HG02973 (cell line): ENCODE measurements around the gene ALX3.

Experiments used
- ATAC-seq: cut with Tn5 transposase; IDR thresholded peaks from one replicate; pipeline ENCODE4 v1.9.1; 2021; ENCODE audit warnings: moderate library complexity; ENCODE audit not compliant: unreplicated experiment

Gene ALX3

GRCh38 chr1:110070671-110071242, at the start of gene ALX3:
TSS of gene ALX3 (minus strand) at chr1:110070672. CDS start at chr1:110070612, 60 bp downstream.
- ATAC-seq: no peak

GRCh38 chr1:110119843-110120242, 49.4 kb upstream of the ALX3 start:
- no peak for ATAC-seq

DNA sequence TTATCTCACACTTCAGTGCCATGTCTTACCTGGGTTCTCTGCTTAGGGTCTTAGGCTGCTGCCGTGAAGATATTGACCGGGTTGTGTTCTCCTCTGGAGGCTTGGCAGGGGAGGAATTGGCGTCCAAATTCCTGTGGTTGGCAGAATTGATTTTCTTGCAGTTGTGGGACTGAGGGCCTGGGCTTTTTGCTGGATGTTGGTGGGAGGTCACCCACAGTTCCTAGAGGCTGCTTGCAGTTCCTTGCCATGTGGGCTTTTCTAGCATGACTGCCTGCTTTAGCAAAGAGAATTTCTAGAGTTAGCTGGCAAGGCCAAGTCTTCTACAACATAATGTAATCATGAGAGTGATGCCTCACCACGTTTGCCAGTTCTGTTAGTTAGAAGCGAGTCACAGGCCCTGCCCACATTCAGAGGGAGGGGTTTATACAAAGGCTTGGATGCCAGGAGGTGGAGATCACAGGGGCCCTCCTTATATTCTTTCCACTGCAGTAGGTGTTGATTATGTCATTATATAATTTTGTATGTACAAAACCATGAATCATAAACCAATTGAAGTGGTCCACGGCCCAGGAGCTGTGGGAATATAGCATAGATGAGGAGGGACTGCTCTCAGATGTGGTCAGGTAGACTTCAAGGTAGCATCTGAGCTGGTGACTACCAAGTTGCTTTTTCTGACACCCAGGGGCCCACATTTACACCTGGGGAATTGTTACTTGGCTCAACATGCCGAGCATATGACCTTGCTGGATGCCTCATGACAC, 48.3 kb upstream of the ALX3 start:
- no peak for ATAC-seq

DNA sequence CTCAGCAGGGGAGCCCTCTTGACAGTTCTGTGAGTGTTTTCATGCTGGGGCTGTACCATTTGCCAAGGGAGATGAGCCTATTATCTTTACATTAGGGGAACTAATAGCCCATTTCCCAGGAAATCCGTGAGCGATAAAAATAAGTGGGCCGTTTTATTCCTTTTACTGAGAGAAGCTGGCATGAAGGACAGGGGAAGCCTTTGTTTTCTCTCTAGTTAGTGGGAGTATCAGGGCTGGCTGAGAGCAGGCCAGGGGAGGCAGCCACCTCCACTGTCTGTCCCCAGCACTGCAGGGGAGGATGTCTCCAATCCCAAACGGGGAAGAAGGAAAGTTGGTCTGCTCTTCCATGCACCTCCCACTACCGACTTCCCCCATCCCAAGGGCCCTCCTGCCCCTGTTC, 44.3 kb upstream of the ALX3 start:
- ATAC-seq: no peak

DNA sequence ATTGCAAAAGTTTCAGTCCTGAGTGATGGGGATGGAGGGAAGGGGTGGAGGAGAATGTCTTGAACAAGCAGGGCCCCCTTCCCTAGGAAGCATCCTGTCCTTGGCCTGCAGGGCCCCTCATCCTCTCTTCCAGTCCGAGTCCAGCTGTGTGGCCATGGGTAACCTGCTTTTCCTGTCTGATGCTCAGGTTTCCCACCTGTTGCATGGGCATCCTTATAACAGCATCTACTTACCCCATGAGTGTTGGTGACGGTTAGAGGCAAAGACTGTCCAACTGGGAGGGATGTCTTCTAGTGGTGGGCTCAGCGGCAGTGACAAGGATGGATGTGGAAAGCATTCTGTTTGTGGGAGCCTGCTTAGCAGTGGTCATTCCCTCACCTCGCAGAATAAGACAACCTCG, 43.7 kb upstream of the ALX3 start:
- no peak for ATAC-seq

DNA sequence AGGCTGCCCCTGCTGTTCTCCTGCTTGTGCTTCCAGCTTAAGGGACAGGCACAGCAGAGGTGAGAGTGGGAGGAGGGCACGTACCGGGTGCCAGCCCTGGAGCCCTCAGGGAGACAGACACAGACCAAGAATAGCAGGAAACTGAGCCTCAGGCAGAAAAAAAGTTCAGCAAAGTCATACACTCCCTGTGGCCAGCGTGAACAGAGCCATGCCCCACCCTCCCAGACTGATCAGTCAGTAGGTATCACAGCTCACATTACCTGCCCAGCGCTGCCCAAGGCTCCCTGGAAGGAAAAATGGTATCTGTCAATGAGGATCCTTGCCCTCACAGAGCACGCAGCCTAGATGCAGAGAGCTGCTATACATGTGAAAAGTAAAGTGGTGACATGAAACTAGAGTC, 43.1 kb upstream of the ALX3 start:
- ATAC-seq: no peak

DNA sequence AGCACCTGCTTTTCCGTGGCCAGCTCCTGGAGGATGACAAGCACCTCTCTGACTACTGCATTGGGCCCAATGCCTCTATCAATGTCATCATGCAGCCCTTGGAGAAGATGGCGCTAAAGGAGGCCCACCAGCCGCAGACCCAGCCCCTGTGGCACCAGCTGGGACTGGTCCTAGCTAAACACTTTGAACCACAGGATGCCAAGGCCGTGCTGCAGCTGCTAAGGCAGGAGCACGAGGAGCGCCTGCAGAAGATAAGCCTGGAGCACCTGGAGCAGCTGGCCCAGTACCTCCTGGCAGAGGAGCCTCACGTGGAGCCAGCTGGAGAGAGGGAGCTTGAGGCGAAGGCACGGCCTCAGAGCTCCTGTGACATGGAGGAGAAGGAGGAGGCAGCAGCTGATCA, 42.2 kb upstream of the ALX3 start:
- no peak for ATAC-seq

DNA sequence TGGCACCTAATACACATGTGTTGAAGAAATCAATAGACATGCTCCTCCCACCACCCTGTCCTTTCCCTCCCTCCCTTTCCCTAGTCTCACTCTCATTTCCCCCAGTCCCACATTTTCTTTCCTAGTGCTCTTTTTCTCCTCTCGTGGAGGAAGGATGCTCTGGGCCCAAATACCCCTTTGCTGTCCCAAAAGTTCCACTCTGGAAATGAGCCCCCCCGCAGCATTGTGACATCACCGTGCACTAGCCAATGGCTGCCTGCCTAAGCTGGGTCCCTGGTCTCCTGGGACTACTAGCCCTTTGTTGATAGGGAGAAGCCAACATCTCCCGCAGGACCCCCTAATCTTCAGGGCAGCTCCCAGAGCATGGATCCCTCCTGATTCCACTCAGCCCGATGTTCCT, 41.7 kb upstream of the ALX3 start, which contains the start of gene UBL4B:
Gene UBL4B (plus strand): TSS at position 301 of the 400 bp plus-strand sequence. CDS start 92 bp downstream, at position 393.
- no peak for ATAC-seq

DNA sequence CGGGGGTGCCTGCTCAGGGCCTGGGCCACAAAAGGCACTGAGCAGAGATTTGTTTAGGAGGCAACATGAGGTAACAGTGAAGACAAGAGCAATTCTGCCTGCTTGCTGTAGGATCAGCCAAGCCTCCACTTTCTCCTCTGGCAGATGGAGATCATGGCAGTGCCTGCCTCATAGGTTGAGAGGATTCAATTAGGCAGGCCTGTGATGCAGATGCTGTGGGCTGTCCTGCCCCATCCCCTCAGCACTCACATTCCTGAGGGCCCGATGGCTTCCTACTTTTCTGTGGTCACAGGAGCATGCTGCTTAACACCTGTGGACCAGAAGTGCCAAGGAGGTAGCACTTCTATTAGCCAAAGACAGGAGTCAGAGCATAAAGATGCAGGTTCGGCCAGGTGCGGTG, 40.6 kb upstream of the ALX3 start:
- ATAC-seq: no peak

- ATAC-seq: no peak
Observed at GRCh38 chr1:110107867-110108469, 37.5 kb upstream of the ALX3 start.

DNA sequence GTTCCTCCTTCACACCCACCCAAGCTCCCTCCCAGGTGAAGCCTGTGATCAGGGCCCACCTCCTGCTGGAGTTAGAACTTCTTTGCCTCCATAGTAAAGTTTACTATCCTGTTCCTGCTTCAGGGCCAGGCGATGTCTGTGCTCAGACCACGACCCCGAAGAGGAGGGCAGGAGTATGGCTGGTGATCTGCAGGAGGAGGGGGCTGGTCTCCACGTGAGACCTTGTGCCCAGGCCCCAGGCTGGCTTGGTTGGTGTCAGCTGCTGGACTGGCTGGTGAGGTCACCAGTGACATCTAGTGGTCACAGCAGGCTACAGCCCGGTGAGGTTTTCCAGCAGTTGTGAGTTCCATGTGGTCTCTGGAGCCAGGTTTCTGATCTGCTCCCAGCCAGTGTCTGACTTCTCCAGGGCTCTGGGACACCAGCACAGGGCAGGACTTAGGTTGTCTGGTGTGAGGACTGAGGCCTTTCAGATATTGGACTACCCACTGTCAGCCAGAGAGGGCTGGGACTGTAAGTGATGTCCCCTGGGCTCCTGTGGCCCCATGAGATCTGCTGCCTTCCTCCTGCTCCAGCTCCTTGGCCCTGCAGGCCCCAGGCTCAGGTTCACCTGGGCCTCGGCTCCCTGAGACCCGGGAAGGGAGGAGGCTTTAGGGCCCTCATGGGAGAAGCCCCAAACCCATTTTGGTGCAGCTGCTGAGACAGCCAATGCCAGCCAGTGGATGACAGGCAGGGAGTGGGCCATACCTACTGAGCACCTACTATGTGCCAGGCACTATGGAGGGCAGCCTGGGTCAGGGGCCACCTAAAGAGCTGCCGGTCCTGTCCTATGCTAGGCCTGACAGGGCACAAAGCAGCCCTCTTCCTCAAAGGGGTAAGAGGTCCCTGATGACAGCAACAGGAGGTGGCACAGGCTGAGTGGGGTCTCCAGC, 35.8 kb upstream of the ALX3 start:
- no peak for ATAC-seq

GRCh38 chr1:110102081-110102480, 31.6 kb upstream of the ALX3 start:
- ATAC-seq: no peak

DNA sequence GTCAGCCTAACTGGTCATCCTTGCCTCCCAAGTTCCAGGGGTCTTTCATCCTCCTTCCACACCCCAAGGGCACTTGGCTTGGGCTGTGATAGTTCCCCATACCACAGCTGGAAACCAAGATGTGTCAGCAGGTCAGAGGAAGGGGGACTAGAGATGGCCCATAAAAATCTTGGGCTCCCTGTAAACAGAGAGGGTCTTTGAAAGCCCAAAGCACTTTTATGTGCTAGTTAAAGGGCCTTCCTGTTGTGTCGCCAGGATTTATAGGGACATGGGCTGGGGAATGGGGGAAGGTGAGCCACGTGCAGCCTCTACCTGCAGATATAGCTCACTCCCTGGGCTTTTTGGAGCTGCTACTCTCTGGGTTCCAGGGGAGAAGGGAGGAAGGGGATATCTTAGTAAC, 29.9 kb upstream of the ALX3 start:
- no peak for ATAC-seq

DNA sequence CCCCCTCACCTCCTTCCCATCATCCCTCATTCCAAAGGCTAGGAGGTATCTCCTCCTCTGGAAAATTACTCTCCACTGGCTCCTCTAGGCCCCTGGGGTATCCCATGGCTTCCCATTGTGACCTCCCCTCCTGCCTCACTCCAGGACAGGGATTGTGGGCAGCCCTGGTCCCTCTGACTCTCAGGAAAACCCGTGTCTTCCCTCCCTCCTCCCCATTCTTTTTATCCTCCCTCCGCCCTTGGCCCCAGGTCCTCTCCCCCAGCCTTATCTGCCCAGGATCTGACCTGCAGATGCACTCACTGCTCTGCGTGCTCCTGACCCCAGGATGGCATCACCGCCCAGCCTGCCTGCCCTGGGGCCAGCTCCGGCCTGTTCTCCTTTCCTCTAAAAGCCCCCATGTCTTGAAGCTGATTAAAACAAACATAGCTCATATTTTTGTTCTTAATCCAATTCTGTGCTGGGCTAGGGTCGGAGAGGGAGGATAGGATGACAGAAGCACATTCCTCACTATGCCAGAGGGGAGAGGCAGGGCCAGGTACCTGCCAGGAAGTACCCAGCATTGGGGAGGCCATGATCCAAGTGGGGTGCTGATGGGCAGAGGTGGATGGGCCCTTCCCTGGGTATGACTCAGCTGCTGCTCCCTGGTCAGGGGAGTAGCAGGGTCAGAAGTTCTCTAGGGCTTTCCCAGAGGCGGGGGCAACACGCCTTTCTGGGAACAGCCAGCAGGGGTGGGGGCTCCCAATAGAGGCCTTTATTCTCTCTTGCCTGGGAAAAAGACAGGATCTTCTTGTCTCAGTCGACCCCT, 28.0 kb upstream of the ALX3 start:
- ATAC-seq: no peak

- no peak for ATAC-seq
Observed at GRCh38 chr1:110097507-110098221, 27.2 kb upstream of the ALX3 start.

GRCh38 chr1:110094931-110095654, 24.6 kb upstream of the ALX3 start:
- ATAC-seq: no peak

GRCh38 chr1:110092991-110093390, 22.5 kb upstream of the ALX3 start:
- no peak for ATAC-seq

DNA sequence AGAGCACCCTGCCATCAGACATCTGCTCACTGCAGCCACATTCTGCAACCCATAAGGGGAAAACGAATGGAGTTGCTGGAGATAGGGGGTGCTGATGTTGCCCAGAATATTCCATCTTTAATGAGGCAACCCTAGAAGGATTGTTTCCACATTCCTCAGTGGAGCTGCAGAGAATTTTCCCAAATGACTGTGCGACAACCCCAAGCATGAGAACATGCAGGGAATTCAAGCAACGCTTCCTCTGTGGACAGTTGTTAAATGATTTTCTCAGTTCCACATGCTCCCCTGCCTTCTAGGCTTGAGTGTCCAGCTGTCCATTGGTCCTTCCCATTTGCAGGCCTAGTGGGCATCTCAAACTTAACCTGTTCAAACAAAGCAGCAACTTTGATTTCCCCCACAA, 21.3 kb upstream of the ALX3 start:
- no peak for ATAC-seq

DNA sequence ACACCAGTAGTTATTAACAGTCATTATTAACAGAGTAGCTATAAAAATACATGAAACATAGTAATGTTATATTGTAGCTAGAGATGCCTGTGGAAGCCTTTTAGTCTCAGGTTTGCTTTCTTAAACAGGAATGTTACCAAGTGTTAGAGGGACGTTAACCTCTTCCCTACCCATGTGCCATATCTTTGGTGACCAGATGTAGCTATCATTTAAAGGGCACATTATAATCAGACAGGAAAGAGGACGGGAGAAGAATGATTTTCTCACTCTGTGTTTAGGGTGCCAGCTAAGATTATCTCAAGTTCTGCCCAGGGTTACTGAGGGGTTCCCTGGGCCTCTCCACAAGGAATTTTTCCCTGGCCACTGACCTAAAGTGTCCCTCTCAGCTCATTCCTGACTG, 20.9 kb upstream of the ALX3 start:
- ATAC-seq: no peak
